NCI-H2107 treated with DMSO at 0.1 percent for 48 hours (cell line): ENCODE measurements around the gene RPS6KA3.

ENCODE experiments used
- DNase-seq: peaks from one replicate; lab custom pipeline; 2025; ENCODE audit not compliant: unreplicated experiment; lab: John Stamatoyannopoulos, UW

Gene RPS6KA3

GRCh38 chrX:20111271-20111670, 155.4 kb downstream of the RPS6KA3 start:
- no peak for DNase-seq

DNA sequence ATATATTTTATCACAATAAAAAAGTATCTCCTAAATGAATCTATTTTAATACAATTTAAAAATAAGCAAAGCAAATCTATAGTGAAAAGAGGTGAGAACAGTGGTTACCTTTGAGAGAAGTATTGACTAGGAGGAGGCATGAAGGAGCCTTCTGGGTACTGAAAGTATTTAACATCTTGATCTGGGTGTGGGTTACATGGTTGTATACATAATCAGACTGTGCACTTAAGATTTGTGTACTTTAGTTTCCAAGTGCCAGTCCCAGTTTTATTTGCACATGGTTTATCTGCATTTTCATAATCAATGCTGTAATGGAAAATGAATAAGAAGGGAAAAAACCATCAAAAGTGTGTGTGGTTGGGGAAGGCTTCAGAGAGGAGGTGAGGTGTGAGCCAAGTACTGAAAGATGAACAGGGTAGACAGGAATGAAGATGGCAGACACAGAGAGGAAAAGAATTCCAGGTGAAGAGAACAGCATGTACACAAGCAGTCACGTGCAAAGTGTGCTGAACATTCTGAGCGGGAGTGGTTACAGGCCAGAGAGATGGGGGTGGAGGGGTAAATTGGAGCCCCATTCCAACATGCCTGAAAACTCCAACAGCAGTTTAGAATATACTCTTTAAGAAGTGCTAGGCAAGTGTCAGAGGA, 164.7 kb downstream of the RPS6KA3 start:
- DNase-seq: no peak
